Measurements from ENCODE around the gene SDK1. TPM values are rescaled to one million over a fixed set of nuclear protein-coding genes. Genes with fewer than 3 reads are reported as not detected.

SDK1 gene
- total RNA-seq, 1 donor: 0.43 TPM

GRCh38 chr7:4178916-4179687 lies 878.0 kb downstream of the SDK1 start:
- DNase-seq (ENCODE audit: low read depth): no peak
- H3K4me3 ChIP-seq (ENCODE audit: low read depth, low read length): no peak overlapping the region
- no peak for TF ChIP-seq CTCF (IDR thresholded peaks at IDR 0.05; ENCODE audit: insufficient read depth, low read depth, low read length)

- no peak for TF ChIP-seq CTCF (IDR thresholded peaks at IDR 0.05; ENCODE audit: insufficient read depth, low read depth, low read length)
- H3K4me3 ChIP-seq (ENCODE audit: low read depth, low read length): no peak overlapping the region
- no peak for DNase-seq (ENCODE audit: low read depth)
Measured at GRCh38 chr7:4179688-4180380, 878.8 kb downstream of the SDK1 start.

- H3K4me3 ChIP-seq (ENCODE audit: low read depth, low read length): no peak overlapping the region
- no peak for DNase-seq (ENCODE audit: low read depth)
- TF ChIP-seq CTCF (IDR thresholded peaks at IDR 0.05; ENCODE audit: insufficient read depth, low read depth, low read length): no peak
Measured at GRCh38 chr7:4181446-4181845, 880.4 kb downstream of the SDK1 start.

GRCh38 chr7:4182605-4183300 lies 881.7 kb downstream of the SDK1 start:
- no peak overlapping the region for H3K4me3 ChIP-seq (ENCODE audit: low read depth, low read length)
- no peak for TF ChIP-seq CTCF (IDR thresholded peaks at IDR 0.05; ENCODE audit: insufficient read depth, low read depth, low read length)

GRCh38 chr7:4184653-4185052 lies 883.6 kb downstream of the SDK1 start:
- no peak for TF ChIP-seq CTCF (IDR thresholded peaks at IDR 0.05; ENCODE audit: insufficient read depth, low read depth, low read length)
- H3K4me3 ChIP-seq (ENCODE audit: low read depth, low read length): no peak overlapping the region
- no peak for DNase-seq (ENCODE audit: low read depth)

More at GRCh38 chr7:4182605-4183300, 881.7 kb downstream of the SDK1 start:
- DNase-seq (ENCODE audit: low read depth): no peak

GRCh38 chr7:4185136-4185535 lies 884.1 kb downstream of the SDK1 start:
- no peak for TF ChIP-seq CTCF (IDR thresholded peaks at IDR 0.05; ENCODE audit: insufficient read depth, low read depth, low read length)
- no peak overlapping the region for H3K4me3 ChIP-seq (ENCODE audit: low read depth, low read length)
- DNase-seq (ENCODE audit: low read depth): no peak
